Activated CD8-positive, alpha-beta memory T cell treated with anti-CD3 and anti-CD28 coated beads, Interleukin-2, amount 50 U/mL, for 48 hours (primary cell): ENCODE data around the gene HIC1.

Source experiments
- DNase-seq: peaks from one replicate; pipeline ENCODE4 v3.0.0-alpha.2; 2020

The HIC1 gene

DNA sequence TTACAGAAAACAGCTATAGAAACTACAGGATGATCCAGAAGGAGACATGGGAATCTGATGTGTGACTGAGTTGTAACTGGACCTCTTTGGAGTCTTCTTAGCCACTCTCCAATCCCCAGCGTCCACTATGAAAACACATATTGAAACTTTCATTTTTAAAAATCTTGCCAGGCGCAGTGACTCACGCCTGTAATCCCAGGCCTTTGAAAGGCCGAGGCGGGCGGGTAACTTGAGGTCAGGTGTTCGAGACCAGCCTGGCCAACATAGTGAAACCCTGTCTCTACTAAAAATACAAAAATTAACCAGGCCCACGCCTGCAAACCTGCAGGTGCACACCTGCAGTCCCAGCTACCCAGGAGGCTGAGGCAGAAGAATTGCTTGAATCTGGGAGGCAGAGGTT is 53.3 kb downstream of the HIC1 start:
- DNase-seq: no peak

- DNase-seq: no peak
Observed at GRCh38 chr17:2110436-2110835, 55.5 kb downstream of the HIC1 start.

- no peak for DNase-seq
Observed at GRCh38 chr17:2111691-2112090, 56.8 kb downstream of the HIC1 start.
